NT2/D1 (cell line): ENCODE measurements around the gene SNRPA.

ENCODE experiments used
- SUZ12 ChIP-seq: IDR thresholded peaks from 2 replicates; pipeline ENCODE4 v1.6.1; 2011; ENCODE audit not compliant: insufficient read length, insufficient read depth; ENCODE audit errors: extremely low read depth
- YY1 ChIP-seq: IDR thresholded peaks from 2 replicates; pipeline ENCODE4 v1.6.1; 2011; ENCODE audit not compliant: insufficient read length, insufficient read depth
- ZNF274 ChIP-seq: IDR thresholded peaks from 2 replicates; pipeline ENCODE4 v1.6.1; 2011; ENCODE audit warnings: mild to moderate bottlenecking, low read depth, low read length

DNA sequence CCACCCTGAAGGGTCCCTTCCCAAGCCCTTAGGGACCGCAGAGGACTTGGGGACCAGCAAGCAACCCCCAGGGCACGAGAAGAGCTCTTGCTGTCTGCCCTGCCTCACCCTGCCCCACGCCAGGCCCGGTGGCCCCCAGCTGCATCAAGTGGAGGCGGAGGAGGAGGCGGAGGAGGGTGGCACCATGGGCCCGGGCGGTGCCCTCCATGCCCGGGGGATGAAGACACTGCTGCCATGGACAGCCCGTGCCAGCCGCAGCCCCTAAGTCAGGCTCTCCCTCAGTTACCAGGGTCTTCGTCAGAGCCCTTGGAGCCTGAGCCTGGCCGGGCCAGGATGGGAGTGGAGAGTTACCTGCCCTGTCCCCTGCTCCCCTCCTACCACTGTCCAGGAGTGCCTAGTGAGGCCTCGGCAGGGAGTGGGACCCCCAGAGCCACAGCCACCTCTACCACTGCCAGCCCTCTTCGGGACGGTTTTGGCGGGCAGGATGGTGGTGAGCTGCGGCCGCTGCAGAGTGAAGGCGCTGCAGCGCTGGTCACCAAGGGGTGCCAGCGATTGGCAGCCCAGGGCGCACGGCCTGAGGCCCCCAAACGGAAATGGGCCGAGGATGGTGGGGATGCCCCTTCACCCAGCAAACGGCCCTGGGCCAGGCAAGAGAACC, 49.5 kb downstream of the SNRPA start:
- TF ChIP-seq YY1 = no peak
- no peak for TF ChIP-seq ZNF274
- no peak for TF ChIP-seq SUZ12
